ENCODE measurements around the gene ZMIZ1.

The ZMIZ1 gene

GRCh38 chr10:79176949-79177602 is 108.3 kb downstream of the ZMIZ1 start:
- no peak for DNase-seq
- Histone ChIP-seq H3K27me3 (replicated peaks in 2 of 5; ENCODE audit: control insufficient read depth in 4 of 5, insufficient read depth in 5 of 5, low read length in 4 of 5) (no peaks in the 10 kb centered on the region), H3K27ac (ENCODE audit: insufficient read depth in 1 of 2, low read depth in 1 of 2, low read length in 2 of 2, poor library complexity in 1 of 2, severe bottlenecking in 2 of 2) (peak overlapping the region; percentile 73 to 91), H3K4me1 (ENCODE audit: control extremely low read depth in 1 of 4, control insufficient read depth in 4 of 4, insufficient read depth in 4 of 4, low read length in 3 of 4) (peaks cover 4 to 84% (median 82%) of the 10 kb centered on the region in 4 experiments), H3K9me3 (ENCODE audit: control extremely low read depth in 1 of 5, control insufficient read depth in 4 of 5, insufficient read depth in 2 of 5, low read depth in 1 of 5, low read length in 4 of 5) (no peaks in the 10 kb centered on the region), H3K4me3 (ENCODE audit: control insufficient read depth in 1 of 7, extremely low read depth in 1 of 7, insufficient read depth in 4 of 7, low read depth in 2 of 7, low read length in 6 of 7) (peak overlapping the region in 2 of 7 experiments; percentile 12 to 47), H3K36me3 (ENCODE audit: control insufficient read depth in 4 of 4, insufficient read depth in 4 of 4, low read length in 3 of 4) (peaks cover 0 to 71% (median 22%) of the 10 kb centered on the region in 4 experiments)
- CTCF ChIA-PET = interaction anchor here (2.1 to 23.8 kb wide), 3 partner anchors 9 to 31 kb away, joined by 6 to 517 read pairs (median 195); no protein-coding TSS in a partner anchor
- POLR2A ChIA-PET = interaction anchor here (0.6 to 5.5 kb wide), 3 partner anchors 39 to 72 kb away, joined by 3 to 33 read pairs (median 3); no protein-coding TSS in a partner anchor
- WGBS (ENCODE audit: insufficient coverage) = 22% methylated on average over 17 of the region's 18 CpGs

DNA sequence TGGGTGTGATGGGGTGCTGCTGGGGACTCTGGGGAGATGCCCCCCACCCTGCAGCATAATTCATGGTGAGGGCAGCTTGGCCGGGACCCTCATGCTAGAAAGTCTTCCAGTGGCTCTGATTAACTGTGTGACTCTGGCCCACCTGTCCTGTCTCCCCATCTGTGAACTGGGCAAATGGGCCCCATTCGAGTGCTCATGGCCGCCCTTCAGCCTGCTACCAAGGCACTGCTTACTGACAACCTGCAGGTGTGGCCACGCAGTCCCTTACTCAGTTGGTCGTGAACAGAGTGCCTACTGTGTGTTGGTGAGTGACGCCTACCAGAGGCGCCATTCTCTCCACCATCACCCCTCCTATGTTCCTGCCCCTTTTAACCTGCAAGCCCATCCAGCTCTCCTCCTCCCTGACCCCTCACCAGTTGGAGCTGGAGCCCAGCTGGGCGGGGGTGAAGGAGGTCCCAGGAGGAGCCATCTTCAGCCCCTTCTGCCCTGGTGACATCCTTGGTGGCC is 109.4 kb downstream of the ZMIZ1 start:
- 37% methylated on average over 6 of the region's 8 CpGs for WGBS (ENCODE audit: insufficient coverage)
- Histone ChIP-seq H3K27me3 (replicated peaks in 2 of 5; ENCODE audit: control insufficient read depth in 4 of 5, insufficient read depth in 5 of 5, low read length in 4 of 5) (no peaks in the 10 kb centered on the region), H3K4me1 (ENCODE audit: control extremely low read depth in 1 of 4, control insufficient read depth in 4 of 4, insufficient read depth in 4 of 4, low read length in 3 of 4) (peaks cover 4 to 95% (median 93%) of the 10 kb centered on the region in 4 experiments), H3K4me3 (ENCODE audit: control insufficient read depth in 1 of 7, extremely low read depth in 1 of 7, insufficient read depth in 4 of 7, low read depth in 2 of 7, low read length in 6 of 7) (peak overlapping the region in 5 of 7 experiments; percentile 0 to 61 (median 37)), H3K9me3 (ENCODE audit: control extremely low read depth in 1 of 5, control insufficient read depth in 4 of 5, insufficient read depth in 2 of 5, low read depth in 1 of 5, low read length in 4 of 5) (no peaks in the 10 kb centered on the region), H3K36me3 (ENCODE audit: control insufficient read depth in 4 of 4, insufficient read depth in 4 of 4, low read length in 3 of 4) (peaks cover 0 to 72% (median 18%) of the 10 kb centered on the region in 4 experiments), H3K27ac (ENCODE audit: insufficient read depth in 1 of 2, low read depth in 1 of 2, low read length in 2 of 2, poor library complexity in 1 of 2, severe bottlenecking in 2 of 2) (peak overlapping the region; percentile 73 to 91)
- DNase-seq = no peak
- POLR2A ChIA-PET = interaction anchor here (0.7 to 5.5 kb wide), 7 partner anchors 15 to 51 kb away, joined by 3 to 33 read pairs (median 4); no protein-coding TSS in a partner anchor
- CTCF ChIA-PET = interaction anchor here (1.2 to 23.8 kb wide), 5 partner anchors 10 to 780 kb away, joined by 3 to 517 read pairs (median 6); no protein-coding TSS in a partner anchor

- Histone ChIP-seq H3K36me3 (ENCODE audit: control insufficient read depth in 4 of 4, insufficient read depth in 4 of 4, low read length in 3 of 4) (peaks cover 0 to 74% (median 17%) of the 10 kb centered on the region in 4 experiments), H3K9me3 (ENCODE audit: control extremely low read depth in 1 of 5, control insufficient read depth in 4 of 5, insufficient read depth in 2 of 5, low read depth in 1 of 5, low read length in 4 of 5) (no peaks in the 10 kb centered on the region), H3K4me1 (ENCODE audit: control extremely low read depth in 1 of 4, control insufficient read depth in 4 of 4, insufficient read depth in 4 of 4, low read length in 3 of 4) (peaks cover 4 to 100% (median 98%) of the 10 kb centered on the region in 4 experiments), H3K4me3 (ENCODE audit: control insufficient read depth in 1 of 7, extremely low read depth in 1 of 7, insufficient read depth in 4 of 7, low read depth in 2 of 7, low read length in 6 of 7) (peak overlapping the region in 3 of 7 experiments; percentile 16 to 61 (median 47)), H3K27ac (ENCODE audit: insufficient read depth in 1 of 2, low read depth in 1 of 2, low read length in 2 of 2, poor library complexity in 1 of 2, severe bottlenecking in 2 of 2) (peak overlapping the region; percentile 73 to 91), H3K27me3 (replicated peaks in 2 of 5; ENCODE audit: control insufficient read depth in 4 of 5, insufficient read depth in 5 of 5, low read length in 4 of 5) (no peaks in the 10 kb centered on the region)
- POLR2A ChIA-PET = interaction anchor here (0.7 to 5.5 kb wide), 5 partner anchors 16 to 45 kb away, joined by 3 to 33 read pairs (median 4); no protein-coding TSS in a partner anchor
- CTCF ChIA-PET = interaction anchor here (0.9 to 23.8 kb wide), 7 partner anchors 10 to 781 kb away, joined by 3 to 517 read pairs (median 5); no protein-coding TSS in a partner anchor
- DNase-seq = peak; percentile 95 to 99 (median 99)
- WGBS (ENCODE audit: insufficient coverage) = 0% methylated on average over 4 of the region's 9 CpGs
Measured at GRCh38 chr10:79178614-79179163, 109.9 kb downstream of the ZMIZ1 start.

DNA sequence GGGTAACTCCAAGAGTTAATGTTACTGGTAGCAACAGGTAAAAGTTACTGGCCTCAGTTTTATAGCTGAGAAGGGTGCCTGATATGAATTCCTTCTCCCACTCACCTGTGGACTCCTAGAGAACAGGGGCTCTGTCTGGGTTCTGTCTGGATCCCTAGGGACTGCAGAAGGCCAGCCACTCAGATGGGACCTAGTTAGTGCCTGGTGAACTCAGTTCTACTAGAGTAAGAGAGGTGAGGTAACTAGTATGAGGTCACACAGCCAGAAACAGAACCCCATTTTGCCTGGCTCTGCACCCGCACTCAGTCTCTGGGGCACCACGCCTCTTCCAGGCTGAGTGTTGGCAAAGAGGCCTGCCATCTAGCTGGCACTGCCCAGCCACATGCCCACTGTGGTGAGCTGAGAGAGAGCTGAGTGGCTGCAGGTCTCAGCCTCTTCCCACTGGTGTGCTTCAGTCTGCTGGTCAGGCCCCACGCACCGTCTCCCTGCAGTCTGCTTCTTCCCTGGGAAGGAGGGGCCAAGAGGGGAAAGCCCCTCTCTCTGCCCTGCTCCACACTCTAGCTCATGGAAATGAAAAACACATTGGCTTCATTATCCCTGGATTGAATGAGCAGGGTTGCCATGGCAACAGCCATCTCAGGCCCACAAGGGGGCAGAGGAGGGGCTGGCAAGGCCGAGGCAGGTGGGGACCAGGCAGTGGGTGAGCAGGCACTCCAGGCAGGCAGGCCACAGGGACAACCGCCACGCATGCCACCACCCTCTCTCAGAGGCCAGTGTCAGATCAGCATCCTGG is 110.6 kb downstream of the ZMIZ1 start:
- Histone ChIP-seq H3K36me3 (ENCODE audit: control insufficient read depth in 4 of 4, insufficient read depth in 4 of 4, low read length in 3 of 4) (peaks cover 0 to 74% (median 13%) of the 10 kb centered on the region in 4 experiments), H3K4me3 (ENCODE audit: control insufficient read depth in 1 of 7, extremely low read depth in 1 of 7, insufficient read depth in 4 of 7, low read depth in 2 of 7, low read length in 6 of 7) (peak overlapping the region in 2 of 7 experiments; percentile 2 to 32), H3K9me3 (ENCODE audit: control extremely low read depth in 1 of 5, control insufficient read depth in 4 of 5, insufficient read depth in 2 of 5, low read depth in 1 of 5, low read length in 4 of 5) (no peaks in the 10 kb centered on the region), H3K27me3 (replicated peaks in 2 of 5; ENCODE audit: control insufficient read depth in 4 of 5, insufficient read depth in 5 of 5, low read length in 4 of 5) (no peaks in the 10 kb centered on the region), H3K4me1 (ENCODE audit: control extremely low read depth in 1 of 4, control insufficient read depth in 4 of 4, insufficient read depth in 4 of 4, low read length in 3 of 4) (peaks cover 4 to 100% (median 100%) of the 10 kb centered on the region in 4 experiments), H3K27ac (ENCODE audit: insufficient read depth in 1 of 2, low read depth in 1 of 2, low read length in 2 of 2, poor library complexity in 1 of 2, severe bottlenecking in 2 of 2) (peak overlapping the region; percentile 73 to 91)
- CTCF ChIA-PET = interaction anchor here (0.8 to 23.8 kb wide), 6 partner anchors 9 to 113 kb away, joined by 3 to 517 read pairs (median 4); no protein-coding TSS in a partner anchor
- POLR2A ChIA-PET = interaction anchor here (1.4 to 5.5 kb wide), 3 partner anchors 15 to 46 kb away, joined by 4 to 33 read pairs (median 6); no protein-coding TSS in a partner anchor
- WGBS (ENCODE audit: insufficient coverage) = 51% methylated on average over 7 of the region's 7 CpGs
- DNase-seq = peak; percentile 50 to 67 (median 62)

GRCh38 chr10:79179957-79180309 is 111.2 kb downstream of the ZMIZ1 start:
- Histone ChIP-seq H3K9me3 (ENCODE audit: control extremely low read depth in 1 of 5, control insufficient read depth in 4 of 5, insufficient read depth in 2 of 5, low read depth in 1 of 5, low read length in 4 of 5) (no peaks in the 10 kb centered on the region), H3K36me3 (ENCODE audit: control insufficient read depth in 4 of 4, insufficient read depth in 4 of 4, low read length in 3 of 4) (peaks cover 0 to 74% (median 8%) of the 10 kb centered on the region in 4 experiments), H3K4me3 (ENCODE audit: control insufficient read depth in 1 of 7, extremely low read depth in 1 of 7, insufficient read depth in 4 of 7, low read depth in 2 of 7, low read length in 6 of 7) (peak overlapping the region in 2 of 7 experiments; percentile 2 to 7), H3K27ac (ENCODE audit: insufficient read depth in 1 of 2, low read depth in 1 of 2, low read length in 2 of 2, poor library complexity in 1 of 2, severe bottlenecking in 2 of 2) (peak overlapping the region; percentile 73 to 91), H3K4me1 (ENCODE audit: control extremely low read depth in 1 of 4, control insufficient read depth in 4 of 4, insufficient read depth in 4 of 4, low read length in 3 of 4) (peaks cover 5 to 100% (median 100%) of the 10 kb centered on the region in 4 experiments), H3K27me3 (replicated peaks in 2 of 5; ENCODE audit: control insufficient read depth in 4 of 5, insufficient read depth in 5 of 5, low read length in 4 of 5) (no peaks in the 10 kb centered on the region)
- WGBS (ENCODE audit: insufficient coverage) = 22% methylated on average over 4 of the region's 7 CpGs
- POLR2A ChIA-PET = interaction anchor here (5.5 kb wide), 1 partner anchor 42 kb away, joined by 33 read pairs; no protein-coding TSS in a partner anchor
- CTCF ChIA-PET = interaction anchor here (0.8 to 23.8 kb wide), 4 partner anchors 9 to 113 kb away, joined by 3 to 517 read pairs (median 99); no protein-coding TSS in a partner anchor
- DNase-seq = no peak

Data from common myeloid progenitor, CD34-positive (primary cell).